Measurements from ENCODE around the gene BCAS1.

BCAS1 gene

DNA sequence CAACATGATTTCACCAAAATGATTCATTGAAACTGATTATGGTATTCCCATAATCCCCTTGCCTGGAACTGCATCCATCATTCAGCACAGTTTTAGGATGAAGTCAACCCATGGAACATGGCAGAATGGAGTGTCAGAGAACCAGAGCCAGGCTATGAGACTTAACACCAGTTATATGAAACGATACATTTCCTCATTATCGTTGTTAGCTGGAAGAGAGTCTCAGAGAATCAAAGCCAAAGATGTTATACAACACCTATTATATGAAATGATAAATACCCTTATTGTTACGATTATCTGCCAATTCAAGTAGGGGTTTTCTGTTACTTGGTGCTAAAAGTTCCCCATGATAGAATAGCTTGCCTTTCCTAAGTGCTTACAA lies 131.2 kb downstream of the BCAS1 start:
- Histone ChIP-seq H3K9me3 (ENCODE audit: control insufficient read depth, insufficient read depth, low read depth, low read length) (no peaks in the 10 kb centered on the region), H3K36me3 (ENCODE audit: control insufficient read depth in 2 of 2, insufficient read depth in 1 of 2, low read length in 2 of 2) (no peaks in the 10 kb centered on the region), H3K4me1 (ENCODE audit: control insufficient read depth, insufficient read depth, low read length) (no peaks in the 10 kb centered on the region), H3K4me3 (ENCODE audit: low read depth, low read length) (no peak overlapping the region), H3K27ac (ENCODE audit: extremely low read depth, low read depth, low read length) (no peak overlapping the region)
- POLR2A ChIA-PET = no interaction called here
- TF ChIP-seq ZNF830 (tag by site-specific recombination; IDR thresholded peaks at IDR 0.05; ENCODE audit: low read depth) = no peak
- TF ChIP-seq ZNF596 (tag by site-specific recombination; IDR thresholded peaks at IDR 0.05) = no peak
- no peak for TF ChIP-seq ZNF311 (tag by site-specific recombination; IDR thresholded peaks at IDR 0.05; ENCODE audit: borderline replicate concordance)
- TF ChIP-seq BCL11B (tag by site-specific recombination; IDR thresholded peaks at IDR 0.05; ENCODE audit: low read depth) = no peak
- no peak for TF ChIP-seq HOXD13 (CRISPR knock-in tag; IDR thresholded peaks at IDR 0.05; ENCODE audit: borderline replicate concordance)
- TF ChIP-seq PBX3 (CRISPR knock-in tag; IDR thresholded peaks at IDR 0.05) = no peak
- TF ChIP-seq ZNF600 (tag by site-specific recombination; IDR thresholded peaks at IDR 0.05) = no peak
- no peak for TF ChIP-seq ZNF585B (tag by site-specific recombination; IDR thresholded peaks at IDR 0.05)
- TF ChIP-seq ZBTB7A (tag by site-specific recombination; IDR thresholded peaks at IDR 0.05; ENCODE audit: low read depth) = no peak
- TF ChIP-seq ZNF23 (tag by site-specific recombination; IDR thresholded peaks at IDR 0.05; ENCODE audit: borderline replicate concordance) = no peak
- no peak for TF ChIP-seq ZNF704 (tag by site-specific recombination; IDR thresholded peaks at IDR 0.05)
- TF ChIP-seq, protein P1, sequence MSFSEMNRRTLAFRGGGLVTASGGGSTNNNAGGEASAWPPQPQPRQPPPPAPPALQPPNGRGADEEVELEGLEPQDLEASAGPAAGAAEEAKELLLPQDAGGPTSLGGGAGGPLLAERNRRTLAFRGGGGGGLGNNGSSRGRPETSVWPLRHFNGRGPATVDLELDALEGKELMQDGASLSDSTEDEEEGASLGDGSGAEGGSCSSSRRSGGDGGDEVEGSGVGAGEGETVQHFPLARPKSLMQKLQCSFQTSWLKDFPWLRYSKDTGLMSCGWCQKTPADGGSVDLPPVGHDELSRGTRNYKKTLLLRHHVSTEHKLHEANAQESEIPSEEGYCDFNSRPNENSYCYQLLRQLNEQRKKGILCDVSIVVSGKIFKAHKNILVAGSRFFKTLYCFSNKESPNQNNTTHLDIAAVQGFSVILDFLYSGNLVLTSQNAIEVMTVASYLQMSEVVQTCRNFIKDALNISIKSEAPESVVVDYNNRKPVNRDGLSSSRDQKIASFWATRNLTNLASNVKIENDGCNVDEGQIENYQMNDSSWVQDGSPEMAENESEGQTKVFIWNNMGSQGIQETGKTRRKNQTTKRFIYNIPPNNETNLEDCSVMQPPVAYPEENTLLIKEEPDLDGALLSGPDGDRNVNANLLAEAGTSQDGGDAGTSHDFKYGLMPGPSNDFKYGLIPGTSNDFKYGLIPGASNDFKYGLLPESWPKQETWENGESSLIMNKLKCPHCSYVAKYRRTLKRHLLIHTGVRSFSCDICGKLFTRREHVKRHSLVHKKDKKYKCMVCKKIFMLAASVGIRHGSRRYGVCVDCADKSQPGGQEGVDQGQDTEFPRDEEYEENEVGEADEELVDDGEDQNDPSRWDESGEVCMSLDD (tag by site-specific recombination; IDR thresholded peaks at IDR 0.05) = no peak
- no peak for TF ChIP-seq ZNF510 (tag by site-specific recombination; IDR thresholded peaks at IDR 0.05; ENCODE audit: insufficient replicate concordance)
- CTCF ChIA-PET = interaction anchor here (0.5 to 3.8 kb wide), 23 partner anchors 8 to 905 kb away, joined by 3 to 39 read pairs (median 4); partner anchors contain the start of gene PFDN4

DNA sequence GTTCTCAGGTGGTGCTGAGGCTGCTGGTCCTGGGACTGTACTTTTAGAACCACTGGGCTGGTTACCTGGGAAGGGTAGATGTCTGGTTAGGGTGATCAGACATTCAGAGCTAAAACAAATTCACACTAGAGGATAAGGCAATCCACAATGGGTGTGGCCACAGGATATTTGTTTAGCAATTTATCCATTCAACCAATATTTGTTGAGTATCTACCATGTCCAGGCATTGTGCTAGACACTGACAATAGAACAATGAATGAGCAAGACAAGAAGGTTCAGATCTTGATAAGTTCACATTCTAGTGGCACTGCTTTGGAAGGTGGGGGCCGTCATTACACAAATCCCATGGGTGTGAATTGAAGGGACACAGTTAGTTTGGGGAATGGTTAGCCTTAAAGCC lies 131.7 kb downstream of the BCAS1 start:
- Histone ChIP-seq H3K36me3 (ENCODE audit: control insufficient read depth in 2 of 2, insufficient read depth in 1 of 2, low read length in 2 of 2) (no peaks in the 10 kb centered on the region), H3K4me3 (ENCODE audit: low read depth, low read length) (no peak overlapping the region), H3K27ac (ENCODE audit: extremely low read depth, low read depth, low read length) (no peak overlapping the region), H3K4me1 (ENCODE audit: control insufficient read depth, insufficient read depth, low read length) (no peaks in the 10 kb centered on the region), H3K9me3 (ENCODE audit: control insufficient read depth, insufficient read depth, low read depth, low read length) (no peaks in the 10 kb centered on the region)
- POLR2A ChIA-PET = no interaction called here
- CTCF ChIA-PET = interaction anchor here (0.6 to 3.8 kb wide), 11 partner anchors 8 to 391 kb away, joined by 3 to 39 read pairs (median 5); no protein-coding TSS in a partner anchor
- TF ChIP-seq ZNF654 (tag by site-specific recombination; IDR thresholded peaks at IDR 0.05; ENCODE audit: low read depth) (no peak), ZNF677 (tag by site-specific recombination; IDR thresholded peaks at IDR 0.05) (no peak)

DNA sequence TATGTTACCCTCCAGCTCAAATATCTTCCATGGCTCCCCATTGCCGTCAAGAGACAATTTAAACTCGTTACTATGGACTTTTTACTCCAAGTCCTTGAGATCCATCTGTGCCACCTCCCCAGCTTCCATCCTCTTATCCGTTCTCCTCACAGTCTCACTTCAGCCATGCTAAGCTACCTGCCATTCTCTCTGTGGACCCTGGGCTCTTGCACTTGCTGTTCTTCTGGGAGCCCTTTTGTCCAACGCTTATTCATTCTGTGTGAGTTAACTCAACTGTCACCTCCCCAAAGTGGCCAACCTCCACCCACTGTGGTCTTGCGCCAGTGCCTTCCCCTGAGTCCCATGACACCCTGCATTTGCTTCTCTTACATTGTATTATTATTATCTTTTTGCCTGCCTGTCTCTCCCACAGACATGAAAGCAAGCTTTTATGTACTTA lies 132.4 kb downstream of the BCAS1 start:
- Histone ChIP-seq H3K36me3 (ENCODE audit: control insufficient read depth in 2 of 2, insufficient read depth in 1 of 2, low read length in 2 of 2) (no peaks in the 10 kb centered on the region), H3K4me1 (ENCODE audit: control insufficient read depth, insufficient read depth, low read length) (no peaks in the 10 kb centered on the region), H3K9me3 (ENCODE audit: control insufficient read depth, insufficient read depth, low read depth, low read length) (no peaks in the 10 kb centered on the region), H3K4me3 (ENCODE audit: low read depth, low read length) (no peak overlapping the region), H3K27ac (ENCODE audit: extremely low read depth, low read depth, low read length) (no peak overlapping the region)
- TF ChIP-seq ZNF16 (tag by site-specific recombination; IDR thresholded peaks at IDR 0.05; ENCODE audit: low read depth) = peak; percentile 74; the same call in 1 of the 2 replicates
- TF ChIP-seq ZFP37 (tag by site-specific recombination; IDR thresholded peaks at IDR 0.05) = no peak
- no peak for TF ChIP-seq ZNF677 (tag by site-specific recombination; IDR thresholded peaks at IDR 0.05)
- TF ChIP-seq INSM2 (tag by site-specific recombination; IDR thresholded peaks at IDR 0.05) = no peak
- TF ChIP-seq, protein P2, sequence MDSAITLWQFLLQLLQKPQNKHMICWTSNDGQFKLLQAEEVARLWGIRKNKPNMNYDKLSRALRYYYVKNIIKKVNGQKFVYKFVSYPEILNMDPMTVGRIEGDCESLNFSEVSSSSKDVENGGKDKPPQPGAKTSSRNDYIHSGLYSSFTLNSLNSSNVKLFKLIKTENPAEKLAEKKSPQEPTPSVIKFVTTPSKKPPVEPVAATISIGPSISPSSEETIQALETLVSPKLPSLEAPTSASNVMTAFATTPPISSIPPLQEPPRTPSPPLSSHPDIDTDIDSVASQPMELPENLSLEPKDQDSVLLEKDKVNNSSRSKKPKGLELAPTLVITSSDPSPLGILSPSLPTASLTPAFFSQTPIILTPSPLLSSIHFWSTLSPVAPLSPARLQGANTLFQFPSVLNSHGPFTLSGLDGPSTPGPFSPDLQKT (IDR thresholded peaks at IDR 0.05; ENCODE audit: borderline replicate concordance, low read depth, low read length) = no peak
- no peak for TF ChIP-seq ZNF10 (tag by site-specific recombination; IDR thresholded peaks at IDR 0.05)
- TF ChIP-seq GLI4 (tag by site-specific recombination; IDR thresholded peaks at IDR 0.05) = no peak
- ChIA-PET CTCF (interaction anchor here (0.7 to 3.8 kb wide), 2 partner anchors 359 to 378 kb away, joined by 5 to 39 read pairs; no protein-coding TSS in a partner anchor), POLR2A (no interaction called here)

Measured in HEK293 (cell line).